Occipital lobe (tissue), 2 donors: ENCODE results near the gene ERI3. TPM values are rescaled to one million over a fixed set of nuclear protein-coding genes. Genes with fewer than 3 reads are reported as not detected.

Experiments used
- DNase-seq: peaks from one replicate; lab custom pipeline; 2025; lab: John Stamatoyannopoulos, UW
- total RNA-seq: library from RNA; depleted of rRNA; stranded (reverse); fragments of >200 nt; gene quantifications from one replicate; pipeline ENCODE4 v1.2.3, GENCODE V29; 2014

ERI3 gene
- total RNA-seq, 1 donor from 2014 or later: 99.2 TPM

GRCh38 chr1:44263568-44264450 lies 91.2 kb downstream of the ERI3 start:
- no peak for DNase-seq

GRCh38 chr1:44262816-44263567 lies 92.1 kb downstream of the ERI3 start:
- DNase-seq: no peak

GRCh38 chr1:44262414-44262813 lies 92.6 kb downstream of the ERI3 start:
- DNase-seq: no peak

- no peak for DNase-seq
Measured at GRCh38 chr1:44261962-44262361, 93.1 kb downstream of the ERI3 start.

GRCh38 chr1:44261171-44261817 lies 93.8 kb downstream of the ERI3 start:
- no peak for DNase-seq

- DNase-seq: no peak
Measured at GRCh38 chr1:44260792-44261170, 94.3 kb downstream of the ERI3 start.

- DNase-seq: no peak
Measured at GRCh38 chr1:44259090-44259489, 96.0 kb downstream of the ERI3 start.

- no peak for DNase-seq
Measured at GRCh38 chr1:44256762-44257554, 98.1 kb downstream of the ERI3 start.

GRCh38 chr1:44254392-44254910 lies 100.6 kb downstream of the ERI3 start:
- DNase-seq: no peak

- DNase-seq: no peak
Measured at GRCh38 chr1:44251989-44252671, 102.9 kb downstream of the ERI3 start.

GRCh38 chr1:44251486-44251885 lies 103.6 kb downstream of the ERI3 start:
- no peak for DNase-seq

GRCh38 chr1:44250068-44250781 lies 104.8 kb downstream of the ERI3 start:
- no peak for DNase-seq

GRCh38 chr1:44249543-44249942 lies 105.5 kb downstream of the ERI3 start:
- DNase-seq: no peak

- DNase-seq: no peak
Measured at GRCh38 chr1:44246806-44247205, 108.3 kb downstream of the ERI3 start.

GRCh38 chr1:44244986-44245385 lies 110.1 kb downstream of the ERI3 start:
- no peak for DNase-seq

GRCh38 chr1:44243782-44244495 lies 111.1 kb downstream of the ERI3 start:
- no peak for DNase-seq

- DNase-seq: no peak
Measured at GRCh38 chr1:44242746-44243145, 112.3 kb downstream of the ERI3 start.

GRCh38 chr1:44240802-44241671 lies 114.0 kb downstream of the ERI3 start:
- DNase-seq: no peak
